Measurements from ENCODE around the gene ESRRA. TPM values are rescaled to one million over a fixed set of nuclear protein-coding genes. Genes with fewer than 3 reads are reported as not detected.

The ESRRA gene
- total RNA-seq, 4 donors from 2014 or later = 192 to 471 (median 260) TPM

DNA sequence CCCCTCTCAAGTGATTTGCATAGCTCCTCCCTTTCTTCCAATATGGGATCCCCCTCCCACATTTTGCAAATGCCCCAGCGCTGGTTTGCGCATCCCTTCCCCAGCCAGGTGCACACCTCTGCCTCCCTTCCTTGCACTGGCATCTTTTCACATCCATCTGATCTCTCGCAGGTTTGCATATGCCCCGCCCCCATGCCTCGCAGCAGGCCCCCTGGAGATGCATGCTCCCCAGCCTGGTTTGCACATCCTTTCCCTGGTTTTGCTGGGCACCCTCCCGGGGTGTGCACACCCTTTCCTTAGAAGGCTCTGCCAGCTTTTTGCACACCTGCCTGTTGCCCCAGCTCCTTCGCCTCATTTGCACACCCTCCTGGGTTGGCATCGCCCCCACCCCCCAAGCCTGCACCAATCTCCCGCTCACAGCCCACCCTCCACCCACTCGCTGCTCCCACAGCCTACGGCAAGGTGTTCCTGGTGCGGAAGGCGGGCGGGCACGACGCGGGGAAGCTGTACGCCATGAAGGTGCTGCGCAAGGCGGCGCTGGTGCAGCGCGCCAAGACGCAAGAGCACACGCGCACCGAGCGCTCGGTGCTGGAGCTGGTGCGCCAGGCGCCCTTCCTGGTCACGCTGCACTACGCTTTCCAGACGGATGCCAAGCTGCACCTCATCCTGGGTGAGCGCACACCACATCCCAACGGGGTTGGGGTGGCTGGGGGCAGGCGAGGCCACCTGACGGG is 54.6 kb downstream of the ESRRA start:
- peaks cover 5 to 26% of the 10 kb centered on the region in 2 donors for H3K4me1 ChIP-seq
- in situ Hi-C loops (cut with MboI; ENCODE audit: low sequenced_read_pairs in 4 of 4) (no loop called here), intact Hi-C loops (cut with DNase I; ENCODE audit: low total_unique reads) (no loop called here)

DNA sequence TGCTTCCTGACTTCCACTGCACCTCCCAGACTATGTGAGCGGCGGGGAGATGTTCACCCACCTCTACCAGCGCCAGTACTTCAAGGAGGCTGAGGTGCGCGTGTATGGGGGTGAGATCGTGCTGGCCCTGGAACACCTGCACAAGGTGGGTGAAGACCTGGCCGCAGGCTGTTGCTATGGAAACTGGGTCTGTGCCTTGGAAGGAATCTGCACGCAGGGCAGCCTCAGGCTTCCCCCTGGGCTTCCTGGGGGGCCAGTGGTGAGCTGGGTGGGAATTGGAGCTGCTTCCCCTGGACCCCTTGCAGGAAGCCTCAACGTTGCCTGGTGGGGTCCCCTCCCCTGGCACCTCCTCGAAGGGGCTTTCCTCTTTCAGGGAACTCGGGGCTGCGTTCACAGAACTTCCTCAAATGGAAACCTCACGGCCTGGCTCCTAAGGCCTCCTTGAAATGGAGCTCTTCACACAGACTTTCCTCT is 55.2 kb downstream of the ESRRA start:
- Histone ChIP-seq H3K27me3 (no peaks in the 10 kb centered on the region), H3K27ac (no peak overlapping the region), H3K9me3 (no peaks in the 10 kb centered on the region), H3K4me1 (peaks cover 5 to 23% of the 10 kb centered on the region in 2 donors), H3K4me3 (no peak overlapping the region), H3K36me3 (peaks cover 0 to 47% of the 10 kb centered on the region in 2 donors)
- in situ Hi-C loops (cut with MboI; ENCODE audit: low sequenced_read_pairs in 4 of 4) = no loop called here
- intact Hi-C loops (cut with DNase I; ENCODE audit: low total_unique reads) = no loop called here
- ATAC-seq (no peak), DNase-seq (no peak)
- TF ChIP-seq POLR2A (IDR thresholded peaks at IDR 0.05) = no peak
- TF ChIP-seq, protein P1, sequence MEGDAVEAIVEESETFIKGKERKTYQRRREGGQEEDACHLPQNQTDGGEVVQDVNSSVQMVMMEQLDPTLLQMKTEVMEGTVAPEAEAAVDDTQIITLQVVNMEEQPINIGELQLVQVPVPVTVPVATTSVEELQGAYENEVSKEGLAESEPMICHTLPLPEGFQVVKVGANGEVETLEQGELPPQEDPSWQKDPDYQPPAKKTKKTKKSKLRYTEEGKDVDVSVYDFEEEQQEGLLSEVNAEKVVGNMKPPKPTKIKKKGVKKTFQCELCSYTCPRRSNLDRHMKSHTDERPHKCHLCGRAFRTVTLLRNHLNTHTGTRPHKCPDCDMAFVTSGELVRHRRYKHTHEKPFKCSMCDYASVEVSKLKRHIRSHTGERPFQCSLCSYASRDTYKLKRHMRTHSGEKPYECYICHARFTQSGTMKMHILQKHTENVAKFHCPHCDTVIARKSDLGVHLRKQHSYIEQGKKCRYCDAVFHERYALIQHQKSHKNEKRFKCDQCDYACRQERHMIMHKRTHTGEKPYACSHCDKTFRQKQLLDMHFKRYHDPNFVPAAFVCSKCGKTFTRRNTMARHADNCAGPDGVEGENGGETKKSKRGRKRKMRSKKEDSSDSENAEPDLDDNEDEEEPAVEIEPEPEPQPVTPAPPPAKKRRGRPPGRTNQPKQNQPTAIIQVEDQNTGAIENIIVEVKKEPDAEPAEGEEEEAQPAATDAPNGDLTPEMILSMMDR (IDR thresholded peaks at IDR 0.05 in 4 of 5, conservative IDR thresholded peaks at IDR 0.05 in 1 of 5) = no peak

More for the DNA sequence above, 54.6 kb downstream of the ESRRA start:
- ATAC-seq (no peak), DNase-seq (no peak)
- TF ChIP-seq POLR2A (IDR thresholded peaks at IDR 0.05) = no peak
- TF ChIP-seq, protein P1 (IDR thresholded peaks at IDR 0.05 in 4 of 5, conservative IDR thresholded peaks at IDR 0.05 in 1 of 5) = no peak
- Histone ChIP-seq H3K4me3 (peak overlapping the region; percentile 60 to 84 (median 68)), H3K27ac (peak overlapping the region in 1 of 4 donors; percentile 91), H3K36me3 (peaks cover 0 to 42% of the 10 kb centered on the region in 2 donors), H3K9me3 (no peaks in the 10 kb centered on the region), H3K27me3 (no peaks in the 10 kb centered on the region)

DNA sequence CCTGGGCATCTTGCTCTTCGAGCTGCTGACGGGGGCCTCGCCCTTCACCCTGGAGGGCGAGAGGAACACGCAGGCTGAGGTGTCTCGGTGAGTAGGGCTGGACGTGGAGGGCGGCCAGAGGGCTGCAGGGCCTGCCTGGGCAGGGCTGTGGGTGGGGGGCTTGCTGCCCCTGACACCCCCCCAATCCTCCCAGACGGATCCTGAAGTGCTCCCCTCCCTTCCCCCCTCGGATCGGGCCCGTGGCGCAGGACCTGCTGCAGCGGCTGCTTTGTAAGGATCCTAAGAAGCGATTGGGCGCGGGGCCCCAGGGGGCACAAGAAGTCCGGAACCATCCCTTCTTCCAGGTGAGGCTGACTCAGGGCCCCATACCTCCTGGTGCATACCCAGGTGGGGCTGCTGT is 56.3 kb downstream of the ESRRA start:
- in situ Hi-C loops (cut with MboI; ENCODE audit: low sequenced_read_pairs in 4 of 4) = no loop called here
- TF ChIP-seq, protein P1 (IDR thresholded peaks at IDR 0.05 in 4 of 5, conservative IDR thresholded peaks at IDR 0.05 in 1 of 5) = no peak
- no peak for TF ChIP-seq POLR2A (IDR thresholded peaks at IDR 0.05)

DNA sequence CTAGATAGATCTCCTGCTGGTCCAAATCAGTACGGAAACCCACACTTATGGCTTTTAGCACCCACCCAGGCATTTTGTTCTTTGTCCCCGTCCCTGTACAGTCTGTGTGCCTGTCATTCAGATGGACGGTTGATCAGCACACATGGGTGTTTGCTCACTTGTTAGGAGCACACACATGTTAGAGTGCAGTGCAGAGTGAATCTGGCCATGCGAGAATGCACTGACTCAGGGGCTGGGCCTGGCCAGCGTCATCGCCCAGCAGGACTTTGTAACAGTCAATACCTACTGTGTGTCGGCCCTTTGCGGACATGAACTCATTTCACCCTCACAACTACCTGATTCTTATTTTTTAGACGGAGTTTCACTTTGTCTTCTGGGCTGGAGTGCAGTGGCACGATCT is 57.0 kb downstream of the ESRRA start:
- TF ChIP-seq POLR2A (IDR thresholded peaks at IDR 0.05) = no peak
- TF ChIP-seq, protein P1 (IDR thresholded peaks at IDR 0.05 in 4 of 5, conservative IDR thresholded peaks at IDR 0.05 in 1 of 5) = no peak
- DNase-seq = no peak
- Histone ChIP-seq H3K4me1 (peaks cover 5 to 19% of the 10 kb centered on the region in 2 donors), H3K27ac (no peak overlapping the region), H3K27me3 (no peaks in the 10 kb centered on the region), H3K9me3 (no peaks in the 10 kb centered on the region), H3K4me3 (no peak overlapping the region), H3K36me3 (peaks cover 0 to 64% of the 10 kb centered on the region in 2 donors)
- no peak for ATAC-seq
- intact Hi-C loops (cut with DNase I; ENCODE audit: low total_unique reads) = no loop called here
- in situ Hi-C loops (cut with MboI; ENCODE audit: low sequenced_read_pairs in 4 of 4) = no loop called here

More for the DNA sequence above, 56.3 kb downstream of the ESRRA start:
- Histone ChIP-seq H3K4me1 (peaks cover 5 to 19% of the 10 kb centered on the region in 2 donors), H3K9me3 (no peaks in the 10 kb centered on the region), H3K27me3 (no peaks in the 10 kb centered on the region), H3K27ac (no peak overlapping the region), H3K4me3 (no peak overlapping the region), H3K36me3 (peaks cover 0 to 58% of the 10 kb centered on the region in 2 donors)
- intact Hi-C loops (cut with DNase I; ENCODE audit: low total_unique reads) = no loop called here
- ATAC-seq = no peak
- DNase-seq = no peak

All from gastrocnemius medialis (tissue), 4 donors.